Measurements from ENCODE around the gene IDI1.

- TF ChIP-seq CTCF (IDR thresholded peaks at IDR 0.05) (no peak), POLR2A (IDR thresholded peaks at IDR 0.05) (no peak)
Measured at GRCh38 chr10:1003884-1004670, 44.8 kb downstream of the IDI1 start.
